Stromal cell of bone marrow (primary cell): ENCODE measurements around the gene COL5A1.
A peak's percentile ranks its signal among the peaks of the same experiment; 100 is the strongest.

Experiments used
- DNase-seq: peaks from one replicate; pipeline ENCODE4 v3.0.0-alpha.2; 2012; ENCODE audit warnings: low read depth

Gene COL5A1

GRCh38 chr9:134858051-134858841 is 216.6 kb downstream of the COL5A1 start:
- no peak for DNase-seq

DNA sequence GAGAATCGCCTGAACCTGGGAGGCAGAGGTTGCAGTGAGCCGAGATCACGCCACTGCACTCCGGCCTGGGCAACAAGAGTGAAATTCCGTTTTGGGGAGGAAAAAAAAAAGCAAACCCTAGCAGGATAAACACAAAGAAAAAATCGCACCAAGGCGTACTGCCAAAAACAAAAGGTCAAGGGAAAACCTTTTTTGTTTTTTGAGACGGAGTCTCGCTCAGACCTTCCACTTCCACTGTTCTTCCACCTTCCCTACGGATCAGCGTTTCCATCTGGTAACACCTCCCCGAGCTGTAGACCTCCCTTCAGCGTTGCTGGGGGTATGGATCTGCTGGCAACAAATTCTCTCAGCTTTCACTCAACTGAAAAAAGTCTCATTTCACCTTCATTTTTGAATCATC is 218.9 kb downstream of the COL5A1 start:
- no peak for DNase-seq

DNA sequence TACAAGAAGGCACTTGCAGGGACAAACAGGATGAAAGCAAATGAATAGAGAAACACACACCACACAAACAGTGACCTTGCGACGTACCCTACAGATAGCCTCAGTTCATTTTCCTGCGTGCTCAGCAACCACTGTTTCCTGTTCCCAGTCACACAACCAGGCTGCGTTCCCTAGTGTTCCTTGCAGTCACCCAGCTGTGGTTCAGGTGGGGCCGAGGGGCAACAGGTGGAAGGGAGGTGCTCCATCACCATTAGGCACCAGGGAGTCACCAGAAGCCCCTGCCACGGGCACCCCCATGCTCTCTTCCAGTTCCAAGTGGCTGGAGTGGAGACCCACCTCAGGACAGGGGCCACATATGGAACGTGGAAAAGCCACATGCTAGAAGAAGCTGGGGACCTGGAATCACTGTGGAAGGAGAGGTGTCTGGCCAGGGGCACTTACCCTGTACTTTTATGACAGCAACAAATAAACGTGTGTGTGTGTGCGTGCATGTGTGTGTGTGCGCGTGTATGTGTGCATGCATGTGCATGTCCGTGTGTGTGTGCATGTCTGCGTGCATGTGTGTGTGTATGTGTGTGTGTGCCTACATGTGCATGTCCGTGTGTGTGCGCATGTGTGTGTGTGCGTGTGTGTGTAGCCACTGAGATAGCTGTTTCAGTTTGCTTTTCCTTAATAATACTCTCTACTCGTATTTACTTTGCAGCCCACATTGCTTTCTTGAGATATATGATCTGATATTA is 220.2 kb downstream of the COL5A1 start:
- DNase-seq, result no peak

DNA sequence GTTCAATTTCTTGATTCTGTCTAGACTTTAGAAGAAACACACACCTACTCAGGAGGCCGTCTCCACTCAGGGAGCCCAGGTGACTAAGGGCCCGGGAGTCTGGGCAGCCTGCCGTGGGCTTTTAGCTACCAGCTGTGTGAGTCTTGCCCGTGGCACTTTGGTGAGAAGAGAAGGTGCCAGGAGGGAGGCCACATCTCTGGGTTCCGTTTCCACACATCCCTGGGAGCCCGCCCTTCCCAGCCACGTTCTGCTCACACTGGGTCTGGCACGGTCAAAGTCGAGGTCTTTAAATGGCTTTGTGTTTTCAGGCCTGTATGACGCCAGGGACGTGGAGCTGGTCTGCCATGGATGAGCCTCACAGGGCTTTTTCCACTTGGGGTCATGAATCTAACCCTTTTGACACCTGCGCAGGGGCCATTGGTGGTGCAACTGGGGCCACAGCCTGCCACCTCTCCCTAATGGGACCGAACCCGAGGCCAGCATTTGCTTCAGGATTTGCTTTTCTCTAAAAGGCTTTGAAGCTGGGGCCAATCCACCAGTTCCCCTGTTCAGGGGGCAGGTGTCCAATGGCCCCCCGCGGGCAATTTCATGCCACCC is 221.8 kb downstream of the COL5A1 start:
- no peak for DNase-seq

GRCh38 chr9:134863941-134864820 is 222.6 kb downstream of the COL5A1 start:
- peak; percentile 30 for DNase-seq

- no peak for DNase-seq
Measured at GRCh38 chr9:134864821-134865190, 223.2 kb downstream of the COL5A1 start.

DNA sequence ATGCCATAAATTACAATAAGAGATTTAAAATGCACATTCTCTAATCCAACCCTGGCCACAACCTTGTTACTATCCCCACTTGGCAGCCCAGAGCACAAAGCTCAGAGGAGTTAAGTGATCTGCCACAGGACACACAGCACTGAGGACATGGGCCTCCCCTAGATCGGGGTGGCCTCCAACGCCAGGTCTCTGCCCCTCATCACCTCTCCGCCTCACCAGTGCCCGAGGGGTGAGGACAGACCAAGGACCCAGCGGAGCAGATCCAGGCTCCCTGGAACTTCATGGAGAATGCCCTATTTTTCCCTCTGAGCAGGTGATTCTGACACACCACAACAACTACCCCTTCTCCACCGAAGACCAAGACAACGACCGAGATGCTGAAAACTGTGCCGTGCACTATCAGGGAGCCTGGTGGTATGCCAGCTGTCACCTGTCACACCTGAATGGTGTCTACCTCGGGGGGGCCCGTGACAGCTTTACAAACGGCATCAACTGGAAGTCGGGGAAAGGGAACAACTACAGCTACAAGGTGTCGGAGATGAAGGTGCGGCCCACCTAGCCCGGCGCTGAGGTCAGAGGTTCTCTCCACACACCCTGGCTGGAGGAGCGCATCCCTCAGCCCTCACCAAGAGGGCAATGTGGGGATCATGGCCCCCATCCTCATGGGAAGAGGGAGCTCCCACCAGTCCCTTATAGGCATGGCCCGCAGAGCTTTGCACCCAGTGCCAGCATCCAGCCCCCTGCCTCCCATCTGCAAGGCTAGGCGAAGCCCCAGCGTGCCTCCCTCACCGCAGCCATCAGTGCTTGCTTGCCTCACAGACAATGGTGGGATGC is 226.5 kb downstream of the COL5A1 start:
- DNase-seq, result no peak

- no peak for DNase-seq
Measured at GRCh38 chr9:134868751-134869553, 227.3 kb downstream of the COL5A1 start.

DNA sequence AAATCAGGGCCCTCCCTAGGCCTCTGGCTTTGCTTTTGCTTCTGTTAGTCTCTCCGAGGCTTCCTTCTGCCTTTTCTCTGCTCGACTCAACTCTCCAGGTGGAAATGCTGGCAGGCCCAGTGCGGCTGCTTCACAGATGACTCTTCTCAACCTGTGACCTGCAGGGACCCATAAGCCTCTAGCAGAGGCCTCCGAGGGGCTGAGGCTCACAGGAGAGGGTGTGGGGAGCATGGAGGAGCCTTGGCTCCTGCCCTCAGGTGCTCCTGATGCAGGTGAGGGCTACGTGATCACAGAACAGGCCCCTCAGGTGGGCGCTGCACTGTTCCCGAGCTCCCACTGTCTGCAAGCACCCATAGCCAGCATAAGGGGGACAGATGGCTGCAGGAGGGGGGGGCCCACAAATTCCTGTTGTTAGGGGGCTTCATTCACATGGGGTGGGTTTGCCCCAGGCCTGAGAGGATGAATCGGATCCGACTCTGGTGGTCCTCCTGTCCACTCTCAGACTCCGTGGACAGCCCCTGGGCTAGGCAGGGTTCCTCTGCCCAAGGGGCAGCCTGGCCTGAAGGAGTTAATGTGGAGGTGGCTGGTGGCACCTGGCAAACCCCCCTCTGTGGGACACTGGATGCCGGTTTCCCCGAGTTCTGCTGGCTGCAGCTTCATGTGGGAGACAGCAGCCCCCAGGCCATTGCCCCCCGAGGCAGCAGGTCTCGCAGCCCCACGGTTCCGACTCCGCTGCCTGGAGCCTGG is 228.1 kb downstream of the COL5A1 start:
- no peak for DNase-seq

- no peak for DNase-seq
Measured at GRCh38 chr9:134870301-134870694, 228.7 kb downstream of the COL5A1 start.

DNA sequence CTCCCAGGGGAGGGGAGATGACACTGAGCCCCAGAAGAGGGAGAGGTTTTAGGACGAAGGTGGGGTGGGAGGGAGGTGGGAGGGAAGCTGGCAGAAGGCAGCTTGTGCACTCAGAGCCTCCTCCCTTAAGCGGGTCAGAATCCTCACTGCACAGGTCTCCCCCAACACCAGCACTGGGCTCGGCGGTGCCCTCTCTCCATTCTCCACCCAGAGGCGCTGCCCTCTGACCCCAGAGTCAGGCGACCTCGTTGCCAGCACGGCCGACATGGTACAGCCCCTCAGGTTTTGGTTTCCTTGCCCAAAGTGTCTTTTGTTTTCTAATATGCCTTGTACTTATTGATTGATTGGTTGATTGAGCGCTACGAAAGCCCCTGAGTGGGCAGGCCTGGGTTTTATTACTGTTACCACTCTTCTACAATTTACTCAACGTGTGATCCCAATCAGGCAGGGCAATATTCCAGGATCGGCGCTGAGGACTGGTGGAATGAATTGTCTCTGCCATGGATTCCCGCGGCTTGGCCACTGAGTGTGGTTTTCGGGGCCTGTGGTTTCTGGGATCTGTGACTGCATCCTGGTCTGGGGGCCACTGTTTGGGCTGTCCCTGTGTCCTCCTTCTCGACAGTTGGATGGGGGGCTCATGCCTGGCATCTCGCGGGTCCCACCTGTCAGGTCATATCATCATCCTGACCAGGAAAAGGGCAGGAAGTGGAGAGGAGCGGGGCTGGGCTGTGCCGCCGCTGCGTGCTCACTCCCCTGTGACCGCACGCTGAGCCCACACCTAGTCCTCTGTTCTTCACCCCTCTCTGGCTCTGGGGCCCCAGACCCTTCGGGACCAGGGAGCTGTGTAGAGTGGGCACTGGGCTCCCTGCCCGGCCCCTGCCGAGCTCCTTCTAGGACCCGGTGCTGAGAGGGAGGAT is 229.4 kb downstream of the COL5A1 start:
- DNase-seq, result no peak

DNA sequence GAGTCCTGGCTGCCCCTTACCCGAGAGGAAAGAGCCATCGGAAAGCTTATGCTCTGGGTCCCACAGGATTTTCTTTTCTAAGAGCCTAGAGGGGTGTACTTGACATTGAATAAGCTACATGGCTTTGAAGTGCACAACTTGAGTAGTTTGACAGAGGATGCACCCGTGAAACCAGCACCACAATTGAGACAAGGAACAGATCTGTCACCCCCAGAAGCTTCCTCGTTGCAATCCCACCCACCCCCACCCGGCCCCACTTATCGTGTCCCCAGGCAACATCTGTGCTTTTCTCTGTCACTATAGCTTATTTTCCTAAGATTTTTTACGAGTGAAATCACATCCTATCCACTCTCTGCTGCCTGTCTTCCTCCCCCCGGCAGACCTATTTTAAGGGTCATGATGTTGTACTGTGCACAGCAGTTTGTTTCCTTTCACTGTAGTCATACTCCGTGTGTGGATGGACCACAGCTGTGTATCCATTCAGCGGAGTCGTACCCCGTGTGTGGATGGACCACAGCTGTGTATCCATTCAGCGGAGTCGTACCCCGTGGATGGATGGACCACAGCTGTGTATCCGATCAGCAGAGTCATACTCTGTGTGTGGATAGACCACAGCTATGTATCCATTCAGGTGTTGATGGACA is 230.2 kb downstream of the COL5A1 start:
- DNase-seq, result no peak

- no peak for DNase-seq
Measured at GRCh38 chr9:134872482-134873231, 231.1 kb downstream of the COL5A1 start.

DNA sequence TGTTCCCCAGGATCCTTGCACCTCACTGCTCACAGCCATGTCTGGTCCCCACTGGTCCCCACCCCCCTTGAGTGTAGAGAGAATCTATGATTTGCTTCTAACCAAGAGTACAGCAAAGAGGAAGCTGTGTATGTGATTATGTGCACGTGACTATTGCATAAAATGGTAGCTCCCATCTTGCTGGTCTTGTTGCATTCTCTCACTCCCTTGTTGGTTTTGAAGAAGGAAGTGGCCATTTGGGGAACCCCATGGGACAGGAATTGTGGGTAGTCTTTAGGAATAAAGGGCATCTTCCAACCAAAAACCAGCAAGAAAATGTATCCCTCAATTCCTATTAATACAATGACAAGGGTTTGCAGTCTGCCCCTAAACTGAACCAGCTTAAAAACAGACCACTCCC is 233.8 kb downstream of the COL5A1 start:
- DNase-seq, result no peak

DNA sequence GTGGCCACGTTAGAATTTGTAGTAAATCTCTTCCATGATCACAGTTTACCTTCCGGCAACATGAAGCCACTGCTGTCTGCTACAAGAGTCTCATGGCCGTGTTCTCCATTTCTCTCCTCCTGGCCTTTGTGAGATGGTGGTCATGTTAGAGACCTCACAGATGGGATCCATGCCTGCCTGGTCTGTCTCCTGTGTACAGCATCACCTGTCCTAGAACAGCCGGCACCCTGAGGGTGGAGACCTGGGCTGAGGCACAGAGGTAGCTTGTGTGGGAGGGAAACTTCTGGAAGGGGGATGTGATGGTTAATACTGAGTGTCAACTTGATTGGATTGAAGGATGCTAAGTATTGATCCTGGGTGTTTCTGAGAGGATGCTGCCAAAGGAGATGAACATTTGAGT is 235.9 kb downstream of the COL5A1 start:
- DNase-seq, result no peak

GRCh38 chr9:134879664-134880483 is 238.3 kb downstream of the COL5A1 start:
- DNase-seq, result no peak
